GM21526 (cell line): ENCODE data around the gene FRRS1L.

Source experiments
- ATAC-seq: cut with Tn5 transposase; IDR thresholded peaks from one replicate; pipeline ENCODE4 v1.9.1; 2021; ENCODE audit warnings: moderate library complexity; ENCODE audit not compliant: unreplicated experiment, low FRiP score

Gene FRRS1L

DNA sequence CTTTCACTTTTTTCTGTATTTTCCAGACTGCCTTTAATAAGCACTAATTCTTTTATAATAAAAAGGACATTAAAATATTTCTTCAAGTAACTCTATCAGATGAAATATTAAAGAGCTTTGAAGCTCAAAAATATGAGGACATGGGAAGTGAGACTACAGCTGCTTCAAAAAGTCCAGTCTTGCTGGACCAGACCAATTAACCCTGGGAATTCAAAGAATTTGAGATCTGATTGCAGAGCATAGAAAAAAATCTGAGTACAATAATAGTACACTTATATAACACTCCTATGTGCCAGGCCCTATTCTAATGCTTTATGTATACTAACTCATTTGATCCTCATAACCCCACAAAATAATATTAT lies 57.1 kb downstream of the FRRS1L start:
- no peak for ATAC-seq

DNA sequence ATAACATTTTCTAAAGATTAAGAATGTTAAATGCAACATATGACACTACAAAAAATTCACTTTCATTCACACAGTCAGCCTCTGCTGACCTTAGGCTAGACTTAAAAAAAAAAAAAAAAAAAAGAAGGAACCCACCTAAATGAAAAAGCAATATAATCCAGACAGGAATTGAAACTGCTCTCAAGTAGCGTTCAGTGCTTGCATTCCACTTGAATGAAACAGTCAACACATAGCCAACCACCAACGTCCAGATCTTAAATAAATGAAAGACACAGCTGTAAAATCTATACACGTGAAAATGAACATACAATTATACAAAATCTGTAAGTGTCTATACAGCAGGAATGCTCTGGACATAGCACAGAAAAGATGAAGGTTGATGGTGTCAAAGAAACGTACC lies 58.7 kb downstream of the FRRS1L start:
- no peak for ATAC-seq

GRCh38 chr9:109107402-109108240 lies 59.4 kb downstream of the FRRS1L start:
- no peak for ATAC-seq

- ATAC-seq, result peak; percentile 75
Measured at GRCh38 chr9:109101810-109102209, 65.2 kb downstream of the FRRS1L start.

GRCh38 chr9:109101202-109101595 lies 65.8 kb downstream of the FRRS1L start:
- no peak for ATAC-seq

- no peak for ATAC-seq
Measured at GRCh38 chr9:109100543-109101201, 66.4 kb downstream of the FRRS1L start.

GRCh38 chr9:109098960-109099308 lies 68.1 kb downstream of the FRRS1L start:
- no peak for ATAC-seq

GRCh38 chr9:109098171-109098959 lies 68.7 kb downstream of the FRRS1L start:
- no peak for ATAC-seq

DNA sequence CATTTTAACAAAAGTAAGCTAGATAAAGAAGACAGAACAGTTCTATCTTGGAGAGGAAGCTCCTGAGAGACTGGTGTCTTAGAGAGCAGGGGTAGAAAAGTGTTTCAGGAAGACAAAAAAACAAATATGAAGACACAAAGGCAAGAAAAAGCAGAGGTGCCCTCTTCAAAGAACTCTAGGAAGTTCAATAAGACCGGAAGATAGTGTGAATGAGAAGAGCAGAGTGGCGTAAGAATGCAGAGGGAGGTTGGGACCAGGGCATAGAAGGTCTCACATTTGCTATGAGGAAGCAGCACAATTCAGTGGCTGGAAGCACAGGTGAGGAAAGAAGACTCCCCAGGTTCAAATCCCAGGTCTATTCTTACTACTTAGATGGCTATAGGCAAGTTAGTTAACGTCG lies 69.9 kb downstream of the FRRS1L start:
- ATAC-seq, result no peak

DNA sequence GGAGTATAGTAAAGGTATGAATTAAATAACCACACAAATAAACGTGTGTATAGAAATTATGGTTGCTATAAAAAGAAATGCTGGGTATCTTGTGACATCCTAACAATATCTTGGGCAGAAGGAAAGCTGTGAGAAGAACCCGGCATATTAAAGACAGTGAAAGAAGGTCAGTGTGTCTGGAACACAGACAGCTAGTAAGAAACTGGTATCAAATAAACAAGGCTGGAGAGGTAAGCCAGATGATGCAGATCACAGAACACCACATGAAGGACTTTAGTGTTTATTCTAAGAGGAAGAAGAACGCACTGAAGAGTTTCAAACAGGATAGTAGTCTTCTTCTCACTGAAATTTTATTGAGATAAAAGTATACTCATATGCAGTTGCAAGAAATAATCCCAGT lies 71.7 kb downstream of the FRRS1L start:
- no peak for ATAC-seq

DNA sequence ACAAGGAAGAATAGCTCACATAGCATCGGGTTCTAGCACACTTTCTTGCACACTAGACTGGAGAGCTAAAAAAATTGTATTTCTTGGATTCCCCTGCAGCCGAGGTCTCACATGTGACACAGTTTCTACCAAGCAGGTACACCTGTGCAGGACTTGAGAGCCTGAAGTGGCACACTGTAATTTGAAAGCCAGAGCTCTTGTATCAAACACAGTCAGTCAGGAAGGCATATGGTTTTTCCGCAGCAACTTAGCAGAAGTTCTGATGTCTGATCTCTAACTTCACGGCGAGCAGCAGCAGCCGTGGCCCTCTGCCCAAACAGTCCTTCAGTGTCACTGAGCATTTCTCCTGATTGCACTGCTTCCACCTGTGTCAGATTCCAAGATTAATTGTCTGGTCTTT lies 72.8 kb downstream of the FRRS1L start:
- ATAC-seq, result no peak

DNA sequence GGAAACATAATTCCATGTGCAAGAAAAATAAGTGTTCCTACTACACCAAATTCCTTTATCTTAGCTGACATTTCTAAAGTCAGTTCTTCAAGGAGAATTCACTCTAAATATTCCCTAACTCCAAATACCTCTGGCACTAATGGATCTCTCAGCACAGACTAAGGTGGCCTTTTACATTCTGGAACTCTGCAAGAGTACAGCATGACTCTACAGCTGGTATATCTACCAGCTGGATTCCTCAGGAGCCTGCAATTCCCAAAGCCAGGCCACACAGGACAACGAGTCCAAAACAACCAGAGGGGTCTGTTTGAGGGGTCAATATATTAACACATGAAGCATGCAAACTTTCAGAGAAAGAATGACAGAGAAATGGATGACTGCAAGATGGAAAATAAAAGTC lies 74.5 kb downstream of the FRRS1L start:
- no peak for ATAC-seq

DNA sequence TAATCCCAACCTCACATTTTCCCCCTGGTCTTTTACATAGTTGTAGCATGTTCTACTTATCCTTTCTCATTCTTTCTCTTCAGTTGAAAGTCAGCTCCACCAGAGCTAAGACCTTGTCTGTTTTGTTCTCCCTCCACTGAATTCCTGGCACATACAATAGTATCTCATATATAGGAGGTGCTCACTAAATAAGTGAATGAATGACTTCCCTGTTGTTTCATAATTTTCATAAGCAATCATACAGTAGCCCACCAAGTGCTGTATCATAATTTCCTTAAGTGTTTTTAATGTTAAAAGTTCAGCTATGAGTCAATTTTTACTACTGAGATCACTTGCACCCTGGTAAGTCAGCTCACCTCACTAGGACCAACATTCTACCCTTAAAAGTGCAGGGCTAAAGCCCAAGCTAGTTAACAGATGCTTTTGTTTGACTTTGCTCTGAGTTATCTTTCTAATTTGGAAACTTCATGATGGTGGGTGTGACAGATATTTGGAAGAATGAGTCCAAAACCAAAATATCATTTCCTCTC lies 74.9 kb downstream of the FRRS1L start:
- ATAC-seq, result no peak

- ATAC-seq, result no peak
Measured at GRCh38 chr9:109088221-109088620, 78.8 kb downstream of the FRRS1L start.

DNA sequence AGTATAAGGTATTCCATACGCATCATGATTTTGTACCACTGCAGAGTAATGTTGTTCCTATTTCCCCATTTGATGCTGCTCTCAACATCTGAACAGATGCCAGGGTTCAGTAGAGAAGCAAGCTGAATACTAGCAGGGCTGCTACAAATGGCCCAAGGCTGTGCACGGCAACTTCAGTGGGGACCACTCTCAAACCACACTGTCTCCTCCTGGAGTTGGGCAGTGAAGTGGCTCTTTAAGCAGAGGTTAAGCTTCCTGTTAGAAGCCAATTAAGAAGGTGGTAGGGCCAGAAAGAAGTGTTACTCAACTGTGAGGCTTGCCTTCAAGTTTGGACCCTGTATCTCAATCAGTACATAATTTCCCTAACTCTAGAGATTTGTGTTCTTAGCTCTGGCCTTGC lies 79.3 kb downstream of the FRRS1L start:
- no peak for ATAC-seq

GRCh38 chr9:109086221-109086620 lies 80.8 kb downstream of the FRRS1L start:
- ATAC-seq, result peak; percentile 77

GRCh38 chr9:109085510-109085909 lies 81.5 kb downstream of the FRRS1L start:
- ATAC-seq, result no peak

DNA sequence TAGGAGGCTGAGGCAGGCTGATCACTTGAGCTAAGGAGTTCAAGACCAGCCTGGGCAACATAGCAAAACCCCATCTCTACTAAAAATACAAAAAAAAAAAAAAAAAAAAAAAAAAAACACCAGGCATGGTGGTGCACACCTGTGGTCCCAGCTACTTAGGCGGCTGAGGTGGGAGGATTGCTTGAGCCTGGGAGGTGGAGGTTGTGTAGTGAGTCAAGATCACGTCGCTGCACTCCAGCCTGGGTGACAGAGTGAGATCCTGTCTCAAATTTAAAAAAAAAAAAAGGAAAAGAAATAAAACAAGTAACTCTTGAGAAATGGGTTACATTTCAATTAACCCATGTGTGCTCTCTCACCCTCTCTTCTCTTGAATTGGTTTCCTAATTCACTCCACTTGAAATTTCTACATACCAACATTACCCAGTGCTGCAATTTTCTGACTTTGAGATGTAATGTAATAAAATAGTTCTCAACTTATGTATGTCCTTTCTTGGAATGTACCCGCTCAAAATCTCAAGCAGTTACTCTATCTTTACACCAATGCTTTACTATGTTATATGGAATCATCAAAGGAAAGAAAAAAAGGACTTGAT lies 83.1 kb downstream of the FRRS1L start:
- no peak for ATAC-seq

DNA sequence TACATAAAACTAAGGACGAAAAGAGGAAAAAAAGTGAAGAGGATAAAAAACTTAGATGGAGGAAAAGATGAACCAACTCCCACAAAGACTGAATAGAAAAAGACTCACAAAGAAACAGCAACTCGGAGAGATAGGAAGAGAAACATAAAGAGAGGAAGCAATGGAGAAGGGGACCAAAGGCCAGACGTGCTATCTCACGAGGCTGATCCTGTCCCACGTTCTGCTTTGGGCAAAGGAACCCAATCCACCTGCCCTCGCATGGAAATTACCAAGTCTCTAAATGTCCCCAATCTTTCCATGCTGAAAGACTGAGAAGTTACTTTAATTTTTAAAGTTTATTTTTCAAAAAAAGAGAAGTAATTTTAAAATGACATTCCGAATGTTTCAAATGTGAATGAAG lies 83.9 kb downstream of the FRRS1L start:
- ATAC-seq, result no peak

DNA sequence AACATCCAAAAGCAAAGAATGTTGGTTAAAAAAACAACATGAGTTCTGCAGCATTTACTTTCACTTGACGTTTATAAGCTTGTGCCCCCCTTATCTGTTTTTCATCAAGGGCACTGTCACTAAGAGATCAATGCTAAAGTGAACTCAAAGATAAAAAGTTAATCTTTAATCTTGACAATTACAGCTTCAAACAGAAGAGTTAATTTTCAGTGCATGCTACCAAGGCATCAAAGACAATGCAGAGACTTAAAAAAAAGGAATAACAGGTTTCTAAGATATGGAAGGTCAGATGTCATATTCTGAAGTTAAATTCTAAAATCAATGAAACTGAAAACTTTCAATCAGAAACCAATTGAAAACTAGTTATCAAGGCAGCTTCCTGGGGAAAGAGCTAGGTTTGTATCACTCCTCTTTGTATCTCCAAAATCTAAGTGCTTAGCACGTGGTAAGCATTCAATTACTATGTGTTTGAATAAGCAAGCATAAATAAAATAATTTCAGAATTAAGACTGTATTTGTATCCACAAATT lies 84.9 kb downstream of the FRRS1L start:
- no peak for ATAC-seq
